ENCODE measurements around the gene B9D2.
A peak's percentile ranks its signal among the peaks of the same experiment; 100 is the strongest.

B9D2 gene

DNA sequence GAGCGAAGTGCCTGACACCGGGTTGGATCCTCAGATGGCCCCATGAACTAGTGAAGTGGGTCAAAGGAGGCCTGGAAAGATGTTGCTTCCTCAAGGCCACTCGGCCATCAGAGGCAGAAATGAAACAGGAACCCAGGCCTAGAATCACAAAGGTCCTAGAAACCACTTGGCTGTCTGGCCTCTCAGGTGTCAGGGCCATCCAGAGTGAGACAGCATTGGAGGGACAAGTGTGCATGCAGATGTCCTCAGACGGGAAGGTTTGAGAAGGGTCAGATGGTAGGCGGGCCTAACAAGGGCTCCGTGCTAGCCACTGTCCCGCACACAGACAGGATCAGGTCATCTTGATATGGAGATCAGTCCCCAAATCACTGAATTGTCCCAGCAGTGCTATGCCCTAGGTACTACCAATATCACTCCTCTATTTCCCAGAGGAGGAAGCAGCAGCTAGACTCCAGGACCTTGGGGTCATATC, 39.7 kb downstream of the B9D2 start:
- DNase-seq (ENCODE audit: low read depth): no peak
- TF ChIP-seq, protein P1, sequence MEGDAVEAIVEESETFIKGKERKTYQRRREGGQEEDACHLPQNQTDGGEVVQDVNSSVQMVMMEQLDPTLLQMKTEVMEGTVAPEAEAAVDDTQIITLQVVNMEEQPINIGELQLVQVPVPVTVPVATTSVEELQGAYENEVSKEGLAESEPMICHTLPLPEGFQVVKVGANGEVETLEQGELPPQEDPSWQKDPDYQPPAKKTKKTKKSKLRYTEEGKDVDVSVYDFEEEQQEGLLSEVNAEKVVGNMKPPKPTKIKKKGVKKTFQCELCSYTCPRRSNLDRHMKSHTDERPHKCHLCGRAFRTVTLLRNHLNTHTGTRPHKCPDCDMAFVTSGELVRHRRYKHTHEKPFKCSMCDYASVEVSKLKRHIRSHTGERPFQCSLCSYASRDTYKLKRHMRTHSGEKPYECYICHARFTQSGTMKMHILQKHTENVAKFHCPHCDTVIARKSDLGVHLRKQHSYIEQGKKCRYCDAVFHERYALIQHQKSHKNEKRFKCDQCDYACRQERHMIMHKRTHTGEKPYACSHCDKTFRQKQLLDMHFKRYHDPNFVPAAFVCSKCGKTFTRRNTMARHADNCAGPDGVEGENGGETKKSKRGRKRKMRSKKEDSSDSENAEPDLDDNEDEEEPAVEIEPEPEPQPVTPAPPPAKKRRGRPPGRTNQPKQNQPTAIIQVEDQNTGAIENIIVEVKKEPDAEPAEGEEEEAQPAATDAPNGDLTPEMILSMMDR (IDR thresholded peaks at IDR 0.05; ENCODE audit: low read length, missing control alignments): no peak
- H3K4me3 ChIP-seq (replicated peaks; ENCODE audit: low read depth, low read length): no peak overlapping the region

DNA sequence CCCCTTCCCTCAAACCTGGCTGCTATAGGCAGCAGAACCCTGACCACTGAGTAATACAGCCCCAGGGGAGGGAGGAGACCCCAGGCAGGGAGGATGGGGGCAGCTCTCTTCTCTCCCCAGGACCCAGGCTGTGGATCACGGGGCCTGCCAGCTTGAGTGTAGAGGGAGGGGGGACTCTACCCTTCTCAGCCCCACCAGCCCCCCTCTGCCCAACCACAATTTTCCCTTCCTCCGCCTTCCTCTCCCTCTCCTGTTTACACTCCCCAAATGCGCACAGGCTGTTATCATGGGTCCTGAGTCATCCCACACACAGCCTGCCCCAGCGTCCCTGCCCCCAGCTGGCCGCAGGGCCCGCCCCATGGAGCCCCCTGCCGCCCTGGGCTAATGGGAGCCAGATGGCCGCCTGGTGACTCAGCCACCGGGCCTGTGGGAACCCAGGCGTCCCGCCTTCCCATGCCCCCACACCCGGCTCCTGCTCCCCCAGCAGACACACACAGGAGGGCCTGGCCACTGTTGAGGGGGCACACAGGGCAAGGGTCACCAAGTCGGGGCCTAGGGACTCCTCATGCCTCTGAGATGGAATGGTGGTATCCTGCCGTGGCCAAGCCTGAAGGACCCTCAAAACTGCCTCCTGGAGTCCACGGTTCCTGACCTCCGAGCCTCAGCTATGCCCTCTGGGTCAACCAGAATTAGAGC, 40.4 kb downstream of the B9D2 start:
- DNase-seq (ENCODE audit: low read depth): peak; percentile 96
- peak overlapping the region; percentile 2 for H3K4me3 ChIP-seq (replicated peaks; ENCODE audit: low read depth, low read length)
- TF ChIP-seq, protein P1 (IDR thresholded peaks at IDR 0.05; ENCODE audit: low read length, missing control alignments): no peak

DNA sequence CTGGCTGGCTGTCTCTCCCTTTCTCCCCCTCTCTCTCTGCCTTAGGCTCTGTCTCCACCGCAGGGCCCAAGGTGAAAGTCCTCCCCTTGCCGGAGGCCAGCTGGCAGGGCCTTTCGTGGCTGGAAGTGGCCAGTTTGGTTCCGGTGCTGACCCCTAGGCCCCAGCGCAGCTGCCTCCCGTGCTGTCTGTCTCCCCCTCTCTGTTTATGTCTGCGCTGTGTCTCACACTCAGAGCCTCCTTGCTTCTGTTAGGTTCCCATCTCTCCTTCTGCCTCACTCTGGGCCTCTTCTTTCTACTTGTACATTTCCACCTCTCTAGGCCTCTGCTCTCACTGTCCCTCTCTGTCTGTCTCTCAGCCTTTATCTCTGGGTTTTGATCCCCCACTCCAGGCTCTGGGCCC, 40.9 kb downstream of the B9D2 start:
- DNase-seq (ENCODE audit: low read depth): peak; percentile 79
- peak overlapping the region; percentile 2 for H3K4me3 ChIP-seq (replicated peaks; ENCODE audit: low read depth, low read length)
- TF ChIP-seq, protein P1 (IDR thresholded peaks at IDR 0.05; ENCODE audit: low read length, missing control alignments): no peak

DNA sequence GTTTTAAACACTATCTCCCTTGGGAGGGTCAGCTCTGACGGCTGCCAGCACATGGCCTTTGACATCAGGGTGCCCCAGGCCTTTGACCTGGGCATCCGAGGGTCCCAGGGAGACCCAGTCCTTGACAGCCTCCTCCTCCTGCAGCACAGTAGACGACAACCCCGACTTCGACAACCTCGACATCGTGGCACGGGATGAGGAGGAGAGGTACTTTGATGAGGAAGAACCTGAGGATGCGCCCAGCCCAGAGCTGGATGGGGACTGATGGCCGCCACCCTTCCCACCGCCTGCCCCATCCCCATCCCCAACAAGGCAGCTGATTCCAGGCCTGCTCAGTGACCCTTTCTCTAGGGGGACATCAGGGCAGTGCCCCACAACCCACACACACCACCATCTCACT, 41.5 kb downstream of the B9D2 start:
- DNase-seq (ENCODE audit: low read depth): no peak
- no peak overlapping the region for H3K4me3 ChIP-seq (replicated peaks; ENCODE audit: low read depth, low read length)
- TF ChIP-seq, protein P1 (IDR thresholded peaks at IDR 0.05; ENCODE audit: low read length, missing control alignments): no peak

DNA sequence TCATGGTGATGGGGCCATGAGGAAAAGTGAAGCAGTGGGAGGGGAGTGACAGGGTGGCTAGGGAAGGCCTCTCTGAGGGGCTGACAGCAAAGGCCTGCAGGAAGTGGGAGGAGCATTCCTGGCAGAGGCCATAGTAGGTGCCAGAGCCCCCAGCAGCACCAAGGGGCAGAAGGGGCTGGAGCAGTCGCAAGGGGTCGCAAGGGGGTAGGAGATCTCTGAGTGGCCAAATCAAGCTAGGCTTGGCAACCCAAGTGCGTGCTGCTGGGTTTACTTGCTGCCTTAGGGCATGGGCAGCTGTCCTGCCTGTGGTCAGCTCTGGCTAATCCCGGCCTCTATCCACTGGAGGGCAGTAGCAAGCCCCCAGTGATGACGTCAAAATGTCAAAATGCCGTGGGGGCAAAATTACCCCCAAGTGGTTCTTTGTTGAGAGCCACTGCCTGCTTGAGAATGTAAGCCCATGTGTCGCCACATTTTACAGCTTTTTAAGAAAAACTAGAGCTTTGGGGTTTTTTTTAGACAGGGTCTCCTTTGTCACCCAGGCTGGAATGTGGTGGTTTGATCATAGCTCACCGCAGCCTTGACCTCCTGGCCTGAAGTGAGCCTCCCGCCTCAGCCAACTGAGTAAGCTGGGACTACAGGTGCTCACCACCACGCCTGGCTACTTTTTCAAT, 42.2 kb downstream of the B9D2 start:
- DNase-seq (ENCODE audit: low read depth): peak; percentile 80
- no peak overlapping the region for H3K4me3 ChIP-seq (replicated peaks; ENCODE audit: low read depth, low read length)
- TF ChIP-seq, protein P1 (IDR thresholded peaks at IDR 0.05; ENCODE audit: low read length, missing control alignments): peak; percentile 88

DNA sequence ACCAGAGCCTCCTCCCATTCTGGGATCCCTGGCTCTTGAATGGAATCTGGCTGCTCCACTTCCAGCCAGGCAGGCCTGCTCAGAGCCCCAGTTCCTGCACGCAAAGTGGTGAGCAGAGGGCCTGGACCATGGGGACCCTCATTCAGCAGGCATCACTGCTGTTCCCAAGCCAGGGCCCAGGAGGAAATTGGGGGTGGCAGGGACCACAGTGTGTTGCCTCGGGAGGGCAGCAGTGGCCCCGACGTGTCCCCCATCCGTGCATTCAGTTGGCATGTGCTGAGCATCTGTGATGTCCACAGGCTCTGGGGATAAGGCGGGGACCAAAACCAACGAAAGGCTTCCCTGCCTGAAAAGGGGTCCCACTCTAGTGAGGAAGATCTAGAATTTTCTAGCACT, 42.7 kb downstream of the B9D2 start:
- DNase-seq (ENCODE audit: low read depth): no peak
- TF ChIP-seq, protein P1 (IDR thresholded peaks at IDR 0.05; ENCODE audit: low read length, missing control alignments): no peak
- no peak overlapping the region for H3K4me3 ChIP-seq (replicated peaks; ENCODE audit: low read depth, low read length)

Measured in fibroblast of pulmonary artery (primary cell).